HUDEP-2 (cell line): ENCODE results near the gene AUP1.

Experiments
- DNase-seq, 76 experiments: peaks; one replicate each; lab custom pipeline; 2025; ENCODE audit not compliant: unreplicated experiment in 76 of 76; lab: John Stamatoyannopoulos, UW

AUP1 gene

GRCh38 chr2:74515271-74515980 lies 14.1 kb downstream of the AUP1 start:
- DNase-seq: peak in 25 of 76 experiments; percentile 10 to 65 (median 30)

GRCh38 chr2:74514368-74515270 lies 14.9 kb downstream of the AUP1 start, which contains the start of gene TLX2:
Gene TLX2 (plus strand): TSS chr2:74514450. CDS start chr2:74514807, 357 bp downstream.
- DNase-seq: peak in 5 of 76 experiments; percentile 10 to 29 (median 19)

DNA sequence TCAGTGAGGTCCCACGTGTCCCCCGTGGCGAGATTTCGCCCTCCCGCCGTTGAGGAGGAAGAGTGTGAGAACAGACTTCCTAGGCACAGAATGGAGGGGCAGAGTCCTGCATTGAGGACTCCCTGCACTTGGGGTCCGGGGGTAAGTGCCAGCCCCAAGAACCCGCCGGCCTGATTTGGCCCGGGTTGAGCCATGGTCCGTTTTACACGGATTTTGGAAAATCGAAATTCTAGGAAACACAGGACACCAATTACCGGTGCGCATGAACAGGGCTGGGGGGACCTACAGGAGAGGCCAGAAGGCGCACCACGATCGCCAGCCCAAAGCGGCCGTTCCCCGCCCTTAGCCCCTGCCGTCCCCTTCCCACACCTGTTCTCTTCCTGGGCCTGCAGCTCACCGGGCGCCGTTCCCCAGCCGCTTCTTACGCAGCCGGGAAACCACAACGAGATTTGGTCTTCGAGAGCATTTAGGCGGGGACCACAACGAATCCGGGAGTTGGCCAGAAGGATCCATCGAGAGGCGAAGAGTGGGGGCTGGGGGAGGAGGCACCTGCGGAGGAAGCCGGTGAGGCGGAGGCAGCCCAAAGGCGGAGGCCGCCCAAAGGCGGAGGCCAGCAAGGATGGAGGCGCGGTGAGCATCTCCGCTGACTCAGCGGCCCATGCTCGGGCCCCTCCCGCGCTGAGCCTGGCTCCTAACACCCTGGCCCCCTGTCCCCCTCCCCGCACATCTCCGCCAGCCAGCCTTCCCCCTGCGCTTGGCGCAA lies 15.7 kb downstream of the AUP1 start:
- peak in 3 of 76 experiments; percentile 14 to 18 (median 16) for DNase-seq

DNA sequence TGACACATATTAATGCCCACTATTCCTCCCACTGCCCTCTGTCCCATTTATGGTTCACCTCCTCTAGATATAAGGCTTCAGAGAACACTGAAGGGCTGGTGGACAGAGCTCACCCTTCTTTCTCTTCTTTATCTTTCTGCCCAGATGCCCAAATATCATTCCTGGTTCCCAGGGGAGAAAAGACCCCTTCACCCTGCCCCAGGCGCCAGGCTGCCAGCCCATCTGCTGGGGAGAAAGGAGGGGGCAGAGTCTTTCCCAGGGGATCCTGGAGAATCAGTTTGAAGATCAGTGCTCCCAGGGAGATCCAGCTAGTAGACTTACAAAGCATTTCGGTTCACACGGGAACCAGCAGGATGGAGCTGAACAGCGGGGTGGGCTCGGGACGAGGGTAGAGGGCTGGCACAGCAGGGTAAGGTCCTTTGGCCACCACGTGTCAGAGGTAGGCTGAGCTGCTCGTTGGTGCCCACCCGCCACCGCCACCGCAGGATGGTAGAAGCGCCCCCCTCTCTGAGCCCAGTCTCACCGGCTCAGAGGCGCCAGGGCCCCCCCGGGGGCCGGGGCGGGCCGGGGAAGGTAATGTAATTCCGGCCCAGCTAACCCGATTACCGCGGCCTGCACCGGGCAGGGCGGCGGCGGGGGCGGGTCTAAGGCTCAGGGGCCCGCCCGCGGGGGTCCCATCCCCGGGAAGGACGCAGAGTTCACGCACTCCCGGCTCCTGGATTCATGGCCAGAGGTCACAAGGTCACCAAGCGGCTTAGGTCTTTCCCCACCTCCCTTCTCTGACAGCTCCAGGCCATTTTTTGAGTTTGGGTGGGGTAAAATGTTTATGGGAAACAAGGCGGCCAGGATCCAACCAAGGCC lies 16.5 kb downstream of the AUP1 start:
- DNase-seq: no peak

DNA sequence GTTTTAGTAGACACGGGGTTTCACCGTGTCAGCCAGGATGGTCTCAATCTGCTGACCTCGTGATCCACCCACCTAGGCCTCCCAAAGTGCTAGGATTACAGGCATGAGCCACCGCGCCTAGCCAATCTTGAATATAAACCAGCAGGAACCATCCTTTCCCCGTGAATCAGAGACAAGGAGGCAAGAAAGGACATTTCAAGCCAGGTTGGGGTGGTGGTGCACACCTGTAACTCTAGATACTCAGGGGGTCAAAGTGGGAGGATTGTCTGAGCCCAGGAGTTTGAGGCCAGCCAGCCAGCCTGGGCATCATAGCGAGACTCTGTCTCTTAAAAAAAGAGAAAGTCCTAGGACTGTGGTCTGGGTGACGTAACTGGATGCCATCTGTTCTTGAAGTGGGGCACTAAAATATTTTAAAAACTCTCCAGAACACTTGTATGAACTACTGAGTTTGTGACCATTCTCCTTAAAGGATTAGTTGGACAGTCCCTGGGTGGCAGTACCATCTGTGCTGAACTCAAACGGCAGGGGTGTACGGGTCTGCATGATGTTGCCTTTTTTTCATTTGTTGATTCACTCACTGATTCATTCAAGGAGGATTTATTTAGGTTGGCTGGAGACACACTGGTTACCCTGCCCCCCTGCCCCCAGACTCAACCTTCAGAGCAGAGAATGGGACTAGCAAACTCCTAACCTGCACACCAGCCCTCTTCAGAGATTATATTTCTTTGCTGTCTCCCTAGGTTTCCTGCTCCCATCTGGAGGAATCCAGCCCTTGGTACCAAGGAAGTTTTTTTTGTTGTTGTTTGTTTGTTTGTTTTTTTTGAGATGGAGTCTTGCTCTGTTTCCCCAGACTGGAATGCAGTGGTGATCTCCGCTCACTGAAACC lies 18.2 kb downstream of the AUP1 start:
- no peak for DNase-seq

- DNase-seq: no peak
These were observed 19.2 kb downstream of the AUP1 start for GRCh38 chr2:74510272-74510671.

GRCh38 chr2:74507926-74508520 lies 21.5 kb downstream of the AUP1 start:
- peak in 2 of 76 experiments; percentile 18 for DNase-seq

DNA sequence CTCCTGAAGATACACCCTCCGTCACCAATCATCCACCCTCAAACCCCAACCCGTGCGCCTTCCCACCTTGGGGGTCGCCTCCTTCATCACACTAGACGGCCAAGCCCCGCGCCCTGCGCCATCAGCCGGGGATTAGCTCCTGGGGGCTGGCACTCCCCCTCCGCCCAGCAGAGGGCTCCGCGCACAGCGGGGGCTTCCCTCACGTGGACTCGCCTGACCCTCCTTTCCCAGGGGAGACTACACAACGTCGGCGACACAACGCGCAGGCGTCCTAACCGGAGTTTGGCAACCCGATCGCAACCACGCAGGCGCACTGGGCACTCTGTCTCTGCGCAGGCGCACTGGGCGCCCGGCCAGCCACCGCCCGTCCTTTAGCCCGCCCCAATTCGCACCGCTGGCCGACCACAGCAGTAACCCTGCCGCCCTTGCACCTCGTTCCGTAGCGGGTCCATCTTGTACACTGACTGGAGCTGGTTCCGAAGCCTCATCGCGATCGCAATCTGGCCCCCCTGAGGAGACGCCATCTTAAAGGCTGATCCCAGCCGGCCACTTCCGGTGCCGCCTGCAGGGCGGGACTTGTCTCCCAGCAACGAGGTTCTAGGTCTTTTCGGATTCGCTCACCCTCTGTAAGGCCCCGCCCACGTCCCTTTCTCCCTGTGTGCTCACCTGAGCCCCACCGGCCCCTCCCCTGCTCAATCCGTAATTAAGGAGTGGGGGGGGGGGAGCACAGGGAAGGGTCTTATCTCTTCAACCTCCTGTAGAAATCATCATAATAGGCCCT lies 22.2 kb downstream of the AUP1 start, which contains the start of gene PCGF1:
TSS of gene PCGF1 (minus strand) at position 551 of the 781 bp plus-strand sequence. CDS start at position 524, 27 bp downstream.
- DNase-seq: peak; percentile 54 to 99 (median 93)

GRCh38 chr2:74505448-74506246 lies 23.9 kb downstream of the AUP1 start:
- no peak for DNase-seq

DNA sequence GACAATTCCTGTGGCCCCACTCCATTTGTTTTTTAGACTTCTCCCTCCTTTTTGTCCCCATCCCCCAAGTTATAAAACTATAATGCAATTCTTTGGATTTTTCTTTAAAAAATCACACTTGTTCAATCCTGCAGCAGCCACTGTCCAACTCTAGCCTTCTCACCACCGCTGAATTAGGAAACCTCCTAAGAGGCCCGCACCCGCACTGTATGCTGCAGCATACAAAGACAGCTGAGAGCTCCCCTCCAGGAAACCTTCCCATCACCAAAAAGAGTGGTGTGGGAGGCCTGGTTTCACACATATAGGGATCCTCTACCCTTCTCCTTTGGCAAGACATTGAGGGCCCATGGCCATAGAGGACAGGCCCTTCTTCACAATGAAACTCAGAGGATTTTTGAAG lies 24.9 kb downstream of the AUP1 start:
- no peak for DNase-seq

DNA sequence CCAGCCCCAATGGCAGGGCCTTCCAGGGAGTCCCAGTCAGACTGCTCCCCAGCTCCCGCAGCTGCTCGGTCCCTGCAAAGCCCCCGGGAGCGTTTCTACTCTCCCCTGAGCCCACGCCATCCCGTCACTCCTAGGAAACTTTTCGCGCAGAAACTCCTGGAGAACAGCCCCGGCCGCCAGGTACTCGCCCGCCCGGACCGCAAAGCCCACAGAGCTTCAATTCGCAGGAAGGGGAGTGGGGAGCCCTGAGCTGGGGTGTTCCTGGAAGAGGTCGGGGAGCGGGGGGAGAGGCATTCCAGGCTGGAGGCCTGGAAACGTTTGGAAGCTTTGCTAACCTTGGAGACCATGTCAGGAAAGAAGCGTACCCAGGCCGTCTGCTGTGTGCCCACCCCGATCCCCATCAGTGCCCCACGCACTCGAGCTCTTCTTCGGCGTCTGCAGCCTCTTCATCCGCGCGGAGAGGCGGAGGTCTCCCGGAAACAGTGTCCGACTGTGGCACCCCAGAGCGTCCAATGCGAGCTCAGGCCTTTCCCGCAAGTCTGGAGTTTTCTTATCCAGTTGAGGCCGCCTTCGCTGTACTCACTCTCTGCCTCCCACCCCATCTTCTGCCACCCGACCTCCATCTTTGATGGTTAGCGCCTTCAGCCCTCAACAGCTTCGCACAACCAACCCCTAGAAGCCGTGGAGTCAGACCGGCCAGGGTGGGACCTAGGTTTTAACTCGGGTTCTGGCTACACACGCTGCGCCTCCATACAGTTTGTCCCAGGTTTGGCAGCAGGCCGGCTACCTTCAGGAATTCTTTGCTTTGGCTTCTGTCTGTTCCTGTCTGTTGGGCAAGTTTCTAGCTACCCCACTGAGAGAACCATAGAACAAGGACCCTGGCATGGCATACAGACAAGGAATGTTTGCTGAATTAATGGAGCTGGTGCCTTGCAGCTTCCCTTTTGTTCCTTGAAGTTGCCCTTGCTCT lies 25.7 kb downstream of the AUP1 start:
- no peak for DNase-seq

- DNase-seq: peak in 69 of 76 experiments; percentile 6 to 78 (median 60)
These were observed 26.6 kb downstream of the AUP1 start for GRCh38 chr2:74502720-74503505.

GRCh38 chr2:74502147-74502719 lies 27.3 kb downstream of the AUP1 start:
- no peak for DNase-seq

DNA sequence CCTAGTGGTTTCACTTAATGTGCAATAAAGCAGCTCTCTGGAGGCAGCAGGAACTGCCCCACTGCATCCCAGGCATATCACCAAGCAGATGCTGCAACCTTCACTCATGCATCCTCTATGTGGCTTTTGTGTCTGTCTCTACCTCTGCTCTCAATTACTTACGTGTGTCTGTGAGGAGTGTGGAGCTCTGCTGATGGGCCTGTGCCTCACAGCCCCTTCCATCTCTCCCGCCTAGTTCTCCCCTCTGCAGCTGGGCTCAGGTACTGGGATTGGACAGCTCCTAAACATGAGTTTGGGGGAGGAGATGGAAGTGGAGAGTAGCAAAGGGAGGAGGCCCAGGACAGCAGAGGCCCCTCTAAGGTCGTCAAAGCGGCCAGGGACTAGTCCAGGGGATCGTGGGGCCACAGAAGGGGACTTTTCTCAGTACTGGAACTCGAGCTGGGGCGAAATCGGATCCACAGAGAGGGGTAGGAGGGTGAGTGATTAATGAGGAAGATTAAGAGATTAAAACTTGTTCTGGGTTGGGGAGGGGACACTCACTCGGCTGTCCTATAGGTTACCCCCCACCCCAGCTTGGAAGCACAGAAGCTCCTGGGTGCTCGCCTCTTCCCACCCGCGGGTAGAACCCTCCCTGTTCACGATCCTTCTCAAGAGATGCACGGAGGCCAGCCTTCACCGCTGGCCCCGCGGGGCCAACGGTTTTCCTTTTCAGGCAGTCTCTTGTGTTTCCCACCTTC lies 28.0 kb downstream of the AUP1 start:
- no peak for DNase-seq
